ENCODE data around the gene ZP1. TPM values are rescaled to one million over a fixed set of nuclear protein-coding genes. Genes with fewer than 3 reads are reported as not detected.

ZP1 gene
- total RNA-seq (under 1 TPM in 1 of 2 experiments, not detected in 1; 0.20 TPM), total RNA-seq (0 to 0.55 (median 0) reads per million in 172 experiments)
- 0.15 TPM for polyA plus RNA-seq (2013, experiment 1 of 2)
- polyA plus RNA-seq (2013, experiment 2 of 2): 0.07 TPM

GRCh38 chr11:60866911-60867870 is at the start of gene ZP1:
TSS of gene ZP1 (plus strand) at chr11:60867542. CDS start at chr11:60867562, 20 bp downstream.
- intact Hi-C loops (cut with DNase I, micrococcal nuclease): no loop called here
- no peaks in the 10 kb centered on the region for H3K9me3 Mint-ChIP-seq
- H3K4me1 Mint-ChIP-seq (ENCODE audit: low read depth): no peaks in the 10 kb centered on the region
- no peak within 1 kb of the TSS for H3K27ac ChIP-seq (ENCODE audit: low read depth in 1 of 2, low read length in 2 of 2)
- ChIA-PET POLR2A (no interaction called here), CTCF (no interaction called here)
- no peaks in the 10 kb centered on the region for H3K9me3 ChIP-seq (ENCODE audit: control insufficient read depth in 1 of 2, insufficient read depth in 1 of 2, low read length in 2 of 2)
- H3K27ac Mint-ChIP-seq: no peak within 1 kb of the TSS
- no peak within 1 kb of the TSS for H3K4me3 ChIP-seq (ENCODE audit: low read length)
- no peaks in the 10 kb centered on the region for H3K36me3 ChIP-seq (ENCODE audit: insufficient read depth, low read length)
- DNase-seq (no peak), ATAC-seq (ENCODE audit: poor library complexity) (no peak)
- peaks cover 11% of the 10 kb centered on the region for H3K4me1 ChIP-seq (ENCODE audit: insufficient read depth, low read length)
- no peak within 1 kb of the TSS for H3K4me3 Mint-ChIP-seq
- TF ChIP-seq CTCF (IDR thresholded peaks at IDR 0.05): no peak
- H3K36me3 Mint-ChIP-seq (ENCODE audit: low read depth): no peaks in the 10 kb centered on the region
- no peaks in the 10 kb centered on the region for H3K27me3 ChIP-seq (ENCODE audit: control insufficient read depth in 1 of 2, insufficient read depth in 2 of 2, low read length in 2 of 2)
- no peaks in the 10 kb centered on the region for H3K27me3 Mint-ChIP-seq

GRCh38 chr11:60818057-60818456 is 49.3 kb upstream of the ZP1 start:
- intact Hi-C loops (cut with DNase I, micrococcal nuclease): no loop called here
- CTCF ChIA-PET: no interaction called here
- H3K27me3 Mint-ChIP-seq: no peaks in the 10 kb centered on the region

More at GRCh38 chr11:60818057-60818456, 49.3 kb upstream of the ZP1 start:
- no peak for DNase-seq
- TF ChIP-seq CTCF (IDR thresholded peaks at IDR 0.05): no peak
- no peak overlapping the region for H3K27ac Mint-ChIP-seq
- Histone ChIP-seq H3K27me3 (ENCODE audit: control insufficient read depth in 1 of 2, insufficient read depth in 2 of 2, low read length in 2 of 2) (peaks cover 0 to 6% of the 10 kb centered on the region in 2 experiments), H3K27ac (ENCODE audit: low read depth in 1 of 2, low read length in 2 of 2) (no peak overlapping the region), H3K4me3 (ENCODE audit: low read length) (no peak overlapping the region), H3K9me3 (ENCODE audit: control insufficient read depth in 1 of 2, insufficient read depth in 1 of 2, low read length in 2 of 2) (peaks cover 11 to 17% of the 10 kb centered on the region in 2 experiments), H3K36me3 (ENCODE audit: insufficient read depth, low read length) (no peaks in the 10 kb centered on the region), H3K4me1 (ENCODE audit: insufficient read depth, low read length) (no peaks in the 10 kb centered on the region)
- H3K4me1 Mint-ChIP-seq (ENCODE audit: low read depth): no peaks in the 10 kb centered on the region
- H3K4me3 Mint-ChIP-seq: no peak overlapping the region
- H3K36me3 Mint-ChIP-seq (ENCODE audit: low read depth): no peaks in the 10 kb centered on the region
- ATAC-seq (ENCODE audit: poor library complexity): no peak
- no peaks in the 10 kb centered on the region for H3K9me3 Mint-ChIP-seq
- POLR2A ChIA-PET: no interaction called here

All from CD4-positive, alpha-beta T cell (primary cell).